HG03064 (cell line): Measurements from ENCODE around the gene PTPRC.

Experiments
- ATAC-seq: cut with Tn5 transposase; IDR thresholded peaks from one replicate; pipeline ENCODE4 v1.9.1; 2021; ENCODE audit warnings: low read depth; ENCODE audit not compliant: unreplicated experiment

Gene PTPRC

GRCh38 chr1:198619375-198620140 lies 19.3 kb upstream of the PTPRC start:
- ATAC-seq, result no peak

GRCh38 chr1:198620218-198620617 lies 18.6 kb upstream of the PTPRC start:
- no peak for ATAC-seq

- peak; percentile 70 for ATAC-seq
Observed at GRCh38 chr1:198620951-198621824, 17.7 kb upstream of the PTPRC start.

GRCh38 chr1:198622001-198622400 lies 16.8 kb upstream of the PTPRC start:
- no peak for ATAC-seq

GRCh38 chr1:198623752-198624647 lies 14.8 kb upstream of the PTPRC start:
- ATAC-seq, result no peak

GRCh38 chr1:198624648-198624980 lies 14.2 kb upstream of the PTPRC start:
- no peak for ATAC-seq

- no peak for ATAC-seq
Observed at GRCh38 chr1:198627436-198628066, 11.3 kb upstream of the PTPRC start.

GRCh38 chr1:198628067-198628455 lies 10.8 kb upstream of the PTPRC start:
- ATAC-seq, result no peak

GRCh38 chr1:198629610-198630009 lies 9.2 kb upstream of the PTPRC start:
- ATAC-seq, result no peak

GRCh38 chr1:198630863-198631262 lies 8.0 kb upstream of the PTPRC start:
- ATAC-seq, result no peak

- no peak for ATAC-seq
Observed at GRCh38 chr1:198631292-198631691, 7.5 kb upstream of the PTPRC start.

GRCh38 chr1:198632007-198632406 lies 6.8 kb upstream of the PTPRC start:
- no peak for ATAC-seq

GRCh38 chr1:198633675-198634121 lies 5.1 kb upstream of the PTPRC start:
- no peak for ATAC-seq

GRCh38 chr1:198635964-198636363 lies 2.9 kb upstream of the PTPRC start:
- ATAC-seq, result no peak

GRCh38 chr1:198636391-198636790 lies 2.4 kb upstream of the PTPRC start:
- ATAC-seq, result no peak

GRCh38 chr1:198637157-198637556 lies 1.7 kb upstream of the PTPRC start:
- ATAC-seq, result no peak

- no peak for ATAC-seq
Observed at GRCh38 chr1:198637916-198638437, 863 bp upstream of the PTPRC start.

GRCh38 chr1:198638441-198638840 lies 399 bp upstream of the PTPRC start:
- ATAC-seq, result peak; percentile 17

GRCh38 chr1:198639671-198640143 lies 867 bp downstream of the PTPRC start:
- ATAC-seq, result no peak

GRCh38 chr1:198640174-198640573 lies 1.3 kb downstream of the PTPRC start:
- ATAC-seq, result no peak
